GM12878 (cell line): ENCODE results near the gene FDX2. TPM values are rescaled to one million over a fixed set of nuclear protein-coding genes. Genes with fewer than 3 reads are reported as not detected.

Source experiments
- BACH1 ChIP-seq: fragments of 450-650 bp; IDR thresholded peaks from 2 replicates; pipeline ENCODE4 v1.6.1; 2017; ENCODE audit warnings: mild to moderate bottlenecking, borderline replicate concordance
- BRCA1 ChIP-seq: IDR thresholded peaks from 2 replicates; pipeline ENCODE4 v1.6.1; 2011; ENCODE audit warnings: low read depth, low read length, improper control_type of control experiment
- CBX5 ChIP-seq: sonication (generic); IDR thresholded peaks from 2 replicates; pipeline ENCODE4 v1.6.1; 2016; ENCODE audit warnings: low read depth, moderate library complexity, mild to moderate bottlenecking, inconsistent platforms
- CHD2 ChIP-seq: IDR thresholded peaks from 2 replicates; pipeline ENCODE4 v1.6.1; 2011; ENCODE audit warnings: low read depth, low read length, improper control_type of control experiment, borderline replicate concordance
- KAT2A ChIP-seq: conservative IDR thresholded peaks from 2 replicates; pipeline ENCODE4 v1.6.1; 2011; ENCODE audit warnings: low read depth, low read length; ENCODE audit not compliant: control insufficient read depth
- KLF5 ChIP-seq: fragments of 450-650 bp; IDR thresholded peaks from 2 replicates; pipeline ENCODE4 v1.6.1; 2014; ENCODE audit warnings: mild to moderate bottlenecking; ENCODE audit not compliant: partially characterized antibody
- MTA2 ChIP-seq: fragments of 450-650 bp; IDR thresholded peaks from 2 replicates; pipeline ENCODE4 v1.6.1; 2016; ENCODE audit warnings: low read depth, mild to moderate bottlenecking, moderate library complexity
- NBN ChIP-seq: fragments of 450-650 bp; IDR thresholded peaks from 2 replicates; pipeline ENCODE4 v1.6.1; 2016
- POU2F2 ChIP-seq: IDR thresholded peaks from 3 replicates; pipeline ENCODE4 v1.6.1; 2011; ENCODE audit warnings: low read depth, mild to moderate bottlenecking, low read length, borderline replicate concordance
- RFX5 ChIP-seq: IDR thresholded peaks from 2 replicates; pipeline ENCODE4 v1.6.1; 2011; ENCODE audit warnings: low read depth, low read length, improper control_type of control experiment
- SMARCA5 ChIP-seq: fragments of 450-650 bp; IDR thresholded peaks from 2 replicates; pipeline ENCODE4 v1.6.1; 2017; ENCODE audit warnings: mild to moderate bottlenecking
- YY1 ChIP-seq: IDR thresholded peaks from 2 replicates; pipeline ENCODE4 v1.6.1; 2011; ENCODE audit warnings: low read depth, mild to moderate bottlenecking, low read length
- polyA plus RNA-seq, 11 experiments: library from polyadenylated mRNA; depleted of rRNA in 4 of 11; unstranded in 6 of 11; stranded (reverse) in 5 of 11; fragments of >200 nt; fragmentation: Nextera tagmentation in 4 of 11; fragmentation: Illumina TruSeq in 1 of 11; extraction: Ambion mirVana in 4 of 11; extraction: Trizol in 1 of 11; gene quantifications; 1 replicate in 1 of 11; 2 replicates in 10 of 11; pipeline versions ENCODE4 v1.2.1 to v1.2.3, GENCODE V29; 2011 to 2016; ENCODE audit warnings: inconsistent platforms in 2 of 11, missing spikeins in 2 of 11, low read depth in 1 of 11
- total RNA-seq, 4 experiments: library from RNA; depleted of rRNA in 3 of 4; stranded (reverse); fragments of >200 nt in 3 of 4; fragmentation: Illumina TruSeq in 1 of 4; extraction: Trizol in 1 of 4; gene quantifications; 2 replicates each; pipeline versions ENCODE4 v1.2.1 to v1.2.3, GENCODE V29; 2013 to 2021

Gene FDX2
- total and polyA plus RNA-seq, 10 of the 15 experiments (the other 5 are each of a cell fraction or from before 2014, with no cell fraction given) = 1.4 to 50.4 (median 24.7) TPM

- TF ChIP-seq POU2F2 (no peak), BRCA1 (no peak), NBN (peak; percentile 33; the same call in 1 of the 2 replicates), RFX5 (no peak; the same call in 1 of the 2 replicates), MTA2 (no peak), KAT2A (no peak), YY1 (no peak), CHD2 (0 out of 2 replicates have a peak, but pooled peaks have one; percentile 2), BACH1 (no peak), CBX5 (no peak), KLF5 (peak; percentile 31), SMARCA5 (0 out of 2 replicates have a peak, but pooled peaks have one; percentile 26)
- TF ChIP-seq, all 136 proteins: peak for 7
Measured at GRCh38 chr19:10288662-10289166, 27.1 kb downstream of the FDX2 start (continued).
